Heart left ventricle (tissue), 16 donors: ENCODE results near the gene ECHDC3. TPM values are rescaled to one million over a fixed set of nuclear protein-coding genes. Genes with fewer than 3 reads are reported as not detected.
"Not testable (repeated sequence)": the region's sequence is repeated elsewhere in the genome, so short reads cannot be mapped to it uniquely, and the experiment has no call there.

Experiments used
- ATAC-seq, 4 donors: fragments of 200-7000 bp; cut with Tn5 transposase; one replicate each; pipeline ENCODE4 v1.9.1; 2020 to 2022; ENCODE audit warnings: moderate library complexity in 4 of 4, mild to moderate bottlenecking in 3 of 4, moderate number of reproducible peaks in 1 of 4
- DNase-seq, 5 donors: peaks; one replicate each; pipeline ENCODE4 v3.0.0-alpha.2; 2020
- H3K27ac ChIP-seq, 12 donors: fragments of 200-600 bp; sonication (generic) in 4 of 12; one replicate each; pipeline versions ENCODE4 v1.5.0 to v1.8.0; 2016 to 2022; ENCODE audit warnings: mild to moderate bottlenecking in 2 of 12
- H3K27me3 ChIP-seq, 9 donors: fragments of 200-600 bp; sonication (generic) in 2 of 9; one replicate each; pipeline versions ENCODE4 v1.5.1 to v1.8.0; 2016 to 2022; ENCODE audit warnings: mild to moderate bottlenecking in 3 of 9
- H3K36me3 ChIP-seq, 9 donors: fragments of 200-600 bp; sonication (generic) in 2 of 9; one replicate each; pipeline versions ENCODE4 v1.5.0 to v1.8.0; 2018 to 2022; ENCODE audit warnings: mild to moderate bottlenecking in 2 of 9
- H3K4me1 ChIP-seq, 12 donors: fragments of 200-600 bp; sonication (generic) in 4 of 12; one replicate each; pipeline versions ENCODE4 v1.5.0 to v1.8.0; 2016 to 2022; ENCODE audit warnings: mild to moderate bottlenecking in 3 of 12
- H3K4me3 ChIP-seq, 12 donors: fragments of 200-600 bp; sonication (generic) in 4 of 12; one replicate each; pipeline versions ENCODE4 v1.5.0 to v1.8.0; 2017 to 2022; ENCODE audit warnings: mild to moderate bottlenecking in 9 of 12, moderate library complexity in 4 of 12
- H3K9me3 ChIP-seq, 12 donors: fragments of 200-600 bp; sonication (generic) in 4 of 12; one replicate each; pipeline versions ENCODE4 v1.5.0 to v1.8.0; 2016 to 2022; ENCODE audit warnings: mild to moderate bottlenecking in 1 of 12
- CTCF ChIP-seq, 12 donors: fragments of 200-600 bp; sonication (generic) in 4 of 12; IDR thresholded peaks; one replicate each; pipeline versions ENCODE4 v1.5.0 to v1.8.0; 2018 to 2022; ENCODE audit warnings: antibody characterized with exemption in 12 of 12, mild to moderate bottlenecking in 5 of 12
- POLR2A ChIP-seq, 2 donors: fragments of 450-650 bp; IDR thresholded peaks; one replicate each; pipeline ENCODE4 v1.6.1; 2017; ENCODE audit warnings: antibody characterized with exemption in 2 of 2, mild to moderate bottlenecking in 2 of 2, moderate library complexity in 2 of 2
- WGBS, 4 donors: extraction: QIAGEN DNeasy Blood & Tissue Kit in 2 of 4; methylation state at CpG; one replicate each; pipeline versions ENCODE4 v1.1.5 to v1.1.7; 2013 to 2018; 5-methylcytosine and 5-hydroxymethylcytosine counted together
- intact Hi-C, 10 donors: fragments of 100-400 bp; cut with DNase I; formaldehyde crosslinking; loops; one replicate each; pipeline versions ENCODE4 v1.11.1 to v1.14.2; 2022
- polyA plus RNA-seq, 2 donors: library from polyadenylated mRNA; stranded (reverse); fragments of 200-250 nt; gene quantifications; one replicate each; pipeline ENCODE4 v1.2.3, GENCODE V29; 2013
- total RNA-seq, 9 donors: library from RNA; depleted of rRNA in 2 of 9; stranded (reverse); fragments of >200 nt in 2 of 9; fragmentation: NEBNext Ultra II Directional in 3 of 9; extraction: Animal tissue kit (Norgen Biotek cat#: 25700) in 3 of 9; gene quantifications; one replicate each; pipeline versions ENCODE4 v1.1.0 to v1.2.4, GENCODE V29; 2016 to 2023
- donor health status: ischemic (EF 13 %, LVEDD 7.1; RV severe dilation, severe dysfunction).
- donor health status: healthy with polysubstance abuse.
- donor health status: DM: no; HTN: yes; CAD: no.
- donor health status: DM: no; HTN: no; CAD: no.
- donor health status: ischemic (EF 25% LVEDD 6.9; RV normal size, moderate dysfunction).
- donor health status: ischemic (EF 25% LVEDD 5.7; RV mildly dilated, moderate dysfunction).
- donor health status: healthy.
- donor health status: DM: yes; HTN: yes; CAD: no.
- donor health status: ischemic (EF 35%, LVEDD 5.7; RV mildly dilated, moderate dysfunction).
- donor health status: nonischemic (EF 11% LVEDD 7.7; RV severe dilation, severe dysfunction).
- donor health status: DM: yes; HTN: yes; CAD: no.
- donor health status: PGD.
- donor health status: ischemic (EF 29% LVEDD 5.4; RV normal size, mild dysfunction).
- donor health status: nonischemic (EF 23%, LVEDD 6.1; RV moderate dilation, normal function).

ECHDC3 gene
- total and polyA plus RNA-seq, 11 donors, result 30.2 to 554 (median 66.1) TPM

- H3K4me1 ChIP-seq, result peaks cover 0 to 12% (median 0%) of the 10 kb centered on the region in 12 donors
- 92 to 95% (median 93%) methylated on average over 4 of the region's 4 CpGs for WGBS, 4 donors
Measured at GRCh38 chr10:11705722-11706121, 36.5 kb upstream of the ECHDC3 start.

GRCh38 chr10:11706895-11707567, 35.2 kb upstream of the ECHDC3 start:
- WGBS, 4 donors, result 72 to 83% (median 80%) methylated on average over 10 of the region's 10 CpGs
- Histone ChIP-seq H3K4me1 (peaks cover 0 to 12% (median 0%) of the 10 kb centered on the region in 12 donors), H3K4me3 (no peak overlapping the region), H3K27ac (no peak overlapping the region), H3K36me3 (no peaks in the 10 kb centered on the region), H3K27me3 (peaks cover 0 to 10% (median 0%) of the 10 kb centered on the region in 9 donors), H3K9me3 (no peaks in the 10 kb centered on the region)
- ATAC-seq (no peak), DNase-seq (peak in 1 of 5 donors; percentile 24)
- TF ChIP-seq CTCF (IDR thresholded peaks at IDR 0.05) (no peak), POLR2A (IDR thresholded peaks at IDR 0.05) (no peak)
- intact Hi-C loops, result no loop called here

More at GRCh38 chr10:11705722-11706121, 36.5 kb upstream of the ECHDC3 start:
- H3K27me3 ChIP-seq, result peaks cover 0 to 9% (median 0%) of the 10 kb centered on the region in 9 donors
- DNase-seq (no peak), ATAC-seq (no peak)
- H3K27ac ChIP-seq, result no peak overlapping the region
- no peak overlapping the region for H3K4me3 ChIP-seq
- TF ChIP-seq CTCF (IDR thresholded peaks at IDR 0.05), result no peak
- TF ChIP-seq POLR2A (IDR thresholded peaks at IDR 0.05), result no peak
- no peaks in the 10 kb centered on the region for H3K9me3 ChIP-seq
- H3K36me3 ChIP-seq, result no peaks in the 10 kb centered on the region
- intact Hi-C loops, result no loop called here

GRCh38 chr10:11707624-11708350, 34.4 kb upstream of the ECHDC3 start:
- Histone ChIP-seq H3K9me3 (no peaks in the 10 kb centered on the region), H3K27me3 (peaks cover 0 to 10% (median 0%) of the 10 kb centered on the region in 9 donors), H3K27ac (no peak overlapping the region), H3K4me1 (peaks cover 0 to 14% (median 0%) of the 10 kb centered on the region in 12 donors), H3K36me3 (no peaks in the 10 kb centered on the region), H3K4me3 (no peak overlapping the region)
- intact Hi-C loops, result no loop called here
- 66 to 79% (median 71%) methylated on average over 16 of the region's 16 CpGs for WGBS, 4 donors
- DNase-seq, result peak in 1 of 5 donors; percentile 40
- ATAC-seq, result no peak
- TF ChIP-seq POLR2A (IDR thresholded peaks at IDR 0.05) (no peak), CTCF (IDR thresholded peaks at IDR 0.05) (no peak)

- H3K27me3 ChIP-seq, H3K4me3 ChIP-seq, intact Hi-C loops, DNase-seq, ATAC-seq, H3K36me3 ChIP-seq, H3K9me3 ChIP-seq, H3K27ac ChIP-seq: not testable (repeated sequence)
- peaks cover 0 to 21% (median 0%) of the 10 kb centered on the region in 12 donors for H3K4me1 ChIP-seq
- 82 to 88% (median 84%) methylated on average over 6 of the region's 6 CpGs for WGBS, 4 donors
Measured at GRCh38 chr10:11708801-11709200, 33.4 kb upstream of the ECHDC3 start.
